HepG2 (cell line): ENCODE measurements around the gene CXCL6. TPM values are rescaled to one million over a fixed set of nuclear protein-coding genes. Genes with fewer than 3 reads are reported as not detected.

Source experiments
- ATAC-seq: fragments of 200-7000 bp; cut with Tn5 transposase; 3 replicates; pipeline ENCODE4 v1.9.1; 2020; ENCODE audit warnings: mild to moderate bottlenecking, moderate library complexity
- BruUV-seq: library from RNA; stranded (reverse); fragments of 400-500 nt; replicated peaks from 2 replicates; lab custom pipeline; 2021; lab: Mats Ljungman, UMichigan
- CTCF ChIA-PET: fragments of 300-600 bp; formaldehyde crosslinking; extraction: SDS; loops from one replicate; lab custom pipeline; 2021; ENCODE audit warnings: low total read pairs, inconsistent platforms, low intra/inter-chr PET ratio; lab: Yijun Ruan, JAX
- POLR2A ChIA-PET: fragments of 350-600 bp; sonication (Branson Sonifier 250); formaldehyde crosslinking; loops from one replicate; lab custom pipeline; 2020; ENCODE audit warnings: antibody characterized with exemption, inconsistent platforms; lab: Yijun Ruan, JAX
- DNase-seq: peaks from one replicate; pipeline ENCODE4 v3.0.0-alpha.2; 2015; ENCODE audit warnings: low spot score
- FAIRE-seq: peaks from 3 replicates; lab custom pipeline; 2011; peaks lifted over from hg19 to GRCh38; lab: Jason Lieb, UNC
- H2AFZ ChIP-seq: one replicate; pipeline ENCODE4 v1.6.1; 2011; ENCODE audit warnings: low read length, inconsistent platforms
- H3K27ac ChIP-seq: fragments of 300-600 bp; 3 replicates; pipeline ENCODE4 v1.8.0; 2011; ENCODE audit warnings: mixed run types, mild to moderate bottlenecking, mixed read lengths, low read length, inconsistent platforms; ENCODE audit not compliant: insufficient read depth; ENCODE audit errors: extremely low read length
- H3K27me3 ChIP-seq, 2 experiments: fragments of 200-600 bp in 1 of 2; 2 replicates in 1 of 2; 3 replicates in 1 of 2; pipeline versions ENCODE4 v1.6.0 to v1.8.0; 2011; ENCODE audit warnings: low read length in 2 of 2, mild to moderate bottlenecking in 2 of 2, moderate library complexity in 2 of 2, inconsistent platforms in 1 of 2; ENCODE audit not compliant: insufficient read depth in 2 of 2, control insufficient read depth in 1 of 2
- H3K36me3 ChIP-seq, 2 experiments: fragments of 200-600 bp in 1 of 2; replicated peaks in 1 of 2; 2 replicates in 1 of 2; 3 replicates in 1 of 2; pipeline versions ENCODE4 v1.5.1 to v1.8.0; 2011; ENCODE audit warnings: low read length in 2 of 2, inconsistent platforms in 1 of 2; ENCODE audit not compliant: insufficient read depth in 2 of 2, control insufficient read depth in 1 of 2
- H3K4me1 ChIP-seq: 2 replicates; pipeline ENCODE4 v1.5.1; 2012; ENCODE audit warnings: low read length, inconsistent platforms; ENCODE audit not compliant: insufficient read depth
- H3K4me2 ChIP-seq: 2 replicates; pipeline ENCODE4 v1.6.0; 2011; ENCODE audit warnings: low read depth, low read length, inconsistent platforms
- H3K4me3 ChIP-seq, 3 experiments: fragments of 200-600 bp in 1 of 3; sonication (generic), shearing (Covaris generic) in 1 of 3; replicated peaks in 1 of 3; 2 replicates each; pipeline ENCODE4 v1.5.1; 2011 to 2016; ENCODE audit warnings: low read length in 3 of 3, inconsistent platforms in 2 of 3, low read depth in 2 of 3, mild to moderate bottlenecking in 2 of 3, control low read depth in 1 of 3, mixed read lengths in 1 of 3; ENCODE audit not compliant: insufficient read depth in 1 of 3
- H3K79me2 ChIP-seq: one replicate; pipeline ENCODE4 v1.6.1; 2011; ENCODE audit warnings: low read length, inconsistent platforms; ENCODE audit not compliant: insufficient read depth
- H3K9ac ChIP-seq: 2 replicates; pipeline ENCODE4 v1.6.0; 2011; ENCODE audit warnings: mild to moderate bottlenecking, low read depth, low read length, inconsistent platforms; ENCODE audit not compliant: insufficient read depth
- H3K9me3 ChIP-seq: 2 replicates; pipeline ENCODE4 v1.5.1; 2012; ENCODE audit warnings: mild to moderate bottlenecking, low read length
- H4K20me1 ChIP-seq: 2 replicates; pipeline ENCODE4 v1.6.0; 2011; ENCODE audit warnings: inconsistent platforms, mild to moderate bottlenecking, low read length, moderate library complexity; ENCODE audit not compliant: insufficient read depth
- HINFP ChIP-seq: sonication (generic); formaldehyde crosslinking; IDR thresholded peaks from 2 replicates; pipeline ENCODE4 v1.4.0; 2020; ENCODE audit warnings: low read depth, mild to moderate bottlenecking, missing genetic modification reagents
- MAF1 ChIP-seq: sonication (generic); formaldehyde crosslinking; IDR thresholded peaks from 2 replicates; pipeline ENCODE4 v1.5.0; 2020; ENCODE audit warnings: missing genetic modification reagents, borderline replicate concordance
- MIER2 ChIP-seq: IDR thresholded peaks from 2 replicates; pipeline ENCODE4 v1.6.1; 2016; ENCODE audit warnings: missing biosample characterization, missing genetic modification reagents
- REXO4 ChIP-seq: sonication (generic); formaldehyde crosslinking; IDR thresholded peaks from 2 replicates; pipeline ENCODE4 v1.8.0; 2022; ENCODE audit warnings: missing genetic modification reagents, mild to moderate bottlenecking, borderline replicate concordance
- SKI ChIP-seq: fragments of 450-650 bp; IDR thresholded peaks from one replicate; pipeline ENCODE4 v1.6.1; 2018; ENCODE audit warnings: mild to moderate bottlenecking; ENCODE audit not compliant: partially characterized antibody
- ZFP36 ChIP-seq: fragments of 150-350 bp; IDR thresholded peaks from 2 replicates; pipeline ENCODE4 v1.6.1; 2018; ENCODE audit warnings: borderline replicate concordance, low read length, low read depth; ENCODE audit not compliant: partially characterized antibody
- ZKSCAN8 ChIP-seq: IDR thresholded peaks from 2 replicates; pipeline ENCODE4 v1.6.1; 2016; ENCODE audit warnings: borderline replicate concordance, missing genetic modification reagents, missing compliant biosample characterization
- ZNF432 ChIP-seq: sonication (generic); formaldehyde crosslinking; IDR thresholded peaks from 2 replicates; pipeline ENCODE4 v1.5.0; 2020; ENCODE audit warnings: missing genetic modification reagents, mild to moderate bottlenecking, borderline replicate concordance
- ZNF557 ChIP-seq: sonication (generic); formaldehyde crosslinking; IDR thresholded peaks from 2 replicates; pipeline ENCODE4 v1.4.0; 2020; ENCODE audit warnings: missing genetic modification reagents
- WGBS: methylation state at CpG from one replicate; pipeline ENCODE4 v1.1.6; 2017; ENCODE audit warnings: low lambda C conversion rate; 5-methylcytosine and 5-hydroxymethylcytosine counted together
- in situ Hi-C: cut with HindIII; loops from 2 replicates; pipeline ENCODE4 v1.10.0; 2017; ENCODE audit warnings: low pct_unique_long_range_greater_than_20kb; ENCODE audit not compliant: extremely low pct_ligation_motif_present
- intact Hi-C: fragments of 100-400 bp; cut with micrococcal nuclease; formaldehyde crosslinking; loops from one replicate; pipeline ENCODE4 v1.10.0; 2022; ENCODE audit not compliant: unreplicated experiment
- polyA plus RNA-seq, 8 experiments: library from polyadenylated mRNA; depleted of rRNA in 3 of 8; stranded (reverse) in 7 of 8; unstranded in 1 of 8; fragments of >200 nt; fragmentation: Illumina TruSeq in 4 of 8; extraction: Trizol in 4 of 8; gene quantifications; 2 replicates each; pipeline versions ENCODE4 v1.2.1 to v1.2.3, GENCODE V29; 2011 to 2016; ENCODE audit warnings: low read depth in 4 of 8, missing spikeins in 1 of 8, mixed read lengths in 1 of 8; ENCODE audit not compliant: insufficient read depth in 1 of 8
- total RNA-seq, 5 experiments: library from RNA; depleted of rRNA; stranded (reverse); fragments of >200 nt; fragmentation: Illumina TruSeq; extraction: Trizol; gene quantifications; 2 replicates each; pipeline ENCODE4 v1.2.3, GENCODE V29; 2016; ENCODE audit warnings: low read depth in 1 of 5
- TF ChIP-seq, protein P1 (sequence below): sonication (generic); formaldehyde crosslinking; IDR thresholded peaks from 2 replicates; pipeline ENCODE4 v1.5.0; 2020; ENCODE audit warnings: mild to moderate bottlenecking, low read depth, missing genetic modification reagents, borderline replicate concordance
- TF ChIP-seq, protein P2 (sequence below): fragments of 450-650 bp; IDR thresholded peaks from 2 replicates; pipeline ENCODE4 v1.6.1; 2017

The CXCL6 gene
- total and polyA plus RNA-seq, 2 of the 13 experiments (the other 11 are each of a cell fraction or from before 2014, with no cell fraction given), result not detected

- Histone ChIP-seq H3K36me3 (no peaks in the 10 kb centered on the region), H3K9ac (no peak overlapping the region), H3K79me2 (no peaks in the 10 kb centered on the region), H2AFZ (no peak overlapping the region), H3K4me2 (no peak overlapping the region), H4K20me1 (no peaks in the 10 kb centered on the region), H3K27ac (no peak overlapping the region), H3K27me3 (no peaks in the 10 kb centered on the region), H3K9me3 (no peaks in the 10 kb centered on the region), H3K4me1 (no peaks in the 10 kb centered on the region), H3K4me3 (no peak overlapping the region)
- FAIRE-seq, result no peak
- DNase-seq, result no peak
- TF ChIP-seq ZKSCAN8 (CRISPR knock-in tag) (no peak), SKI (no peak), ZNF557 (CRISPR knock-in tag) (no peak), ZNF432 (no peak), HINFP (CRISPR knock-in tag) (no peak), ZFP36 (no peak), REXO4 (CRISPR knock-in tag) (no peak), MIER2 (CRISPR knock-in tag) (no peak), MAF1 (CRISPR knock-in tag) (no peak)
- TF ChIP-seq, protein P1, sequence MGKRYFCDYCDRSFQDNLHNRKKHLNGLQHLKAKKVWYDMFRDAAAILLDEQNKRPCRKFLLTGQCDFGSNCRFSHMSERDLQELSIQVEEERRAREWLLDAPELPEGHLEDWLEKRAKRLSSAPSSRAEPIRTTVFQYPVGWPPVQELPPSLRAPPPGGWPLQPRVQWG (CRISPR knock-in tag), result no peak
- TF ChIP-seq, protein P2, sequence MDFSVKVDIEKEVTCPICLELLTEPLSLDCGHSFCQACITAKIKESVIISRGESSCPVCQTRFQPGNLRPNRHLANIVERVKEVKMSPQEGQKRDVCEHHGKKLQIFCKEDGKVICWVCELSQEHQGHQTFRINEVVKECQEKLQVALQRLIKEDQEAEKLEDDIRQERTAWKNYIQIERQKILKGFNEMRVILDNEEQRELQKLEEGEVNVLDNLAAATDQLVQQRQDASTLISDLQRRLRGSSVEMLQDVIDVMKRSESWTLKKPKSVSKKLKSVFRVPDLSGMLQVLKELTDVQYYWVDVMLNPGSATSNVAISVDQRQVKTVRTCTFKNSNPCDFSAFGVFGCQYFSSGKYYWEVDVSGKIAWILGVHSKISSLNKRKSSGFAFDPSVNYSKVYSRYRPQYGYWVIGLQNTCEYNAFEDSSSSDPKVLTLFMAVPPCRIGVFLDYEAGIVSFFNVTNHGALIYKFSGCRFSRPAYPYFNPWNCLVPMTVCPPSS, result no peak
- ATAC-seq, result no peak
- 0% methylated on average over 1 of the region's 1 CpG for WGBS
- ChIA-PET CTCF (no interaction called here), POLR2A (no interaction called here)
- in situ Hi-C loops (no loop called here), intact Hi-C loops (no loop called here)
- no TSS peak for BruUV-seq
Observed at GRCh38 chr4:73811841-73812240, 24.6 kb upstream of the CXCL6 start.
